LNCAP (cell line): ENCODE results near the gene MACROH2A2.

Experiments
- CTCF ChIP-seq: fragments of 450-650 bp; IDR thresholded peaks from 2 replicates; pipeline ENCODE4 v1.5.1; 2017; ENCODE audit warnings: mild to moderate bottlenecking

MACROH2A2 gene

GRCh38 chr10:70137927-70138883 lies 85.6 kb downstream of the MACROH2A2 start:
- TF ChIP-seq CTCF = no peak

- no peak for TF ChIP-seq CTCF
Measured at GRCh38 chr10:70139151-70139996, 86.7 kb downstream of the MACROH2A2 start.

- TF ChIP-seq CTCF = no peak
Measured at GRCh38 chr10:70139997-70140250, 87.3 kb downstream of the MACROH2A2 start.

GRCh38 chr10:70140297-70140696 lies 87.7 kb downstream of the MACROH2A2 start:
- no peak for TF ChIP-seq CTCF

GRCh38 chr10:70142555-70142954 lies 89.9 kb downstream of the MACROH2A2 start:
- TF ChIP-seq CTCF = no peak

GRCh38 chr10:70144372-70145110 lies 91.9 kb downstream of the MACROH2A2 start:
- no peak for TF ChIP-seq CTCF

GRCh38 chr10:70145166-70145665 lies 92.6 kb downstream of the MACROH2A2 start:
- TF ChIP-seq CTCF = no peak
